GM23248 (cell line): ENCODE measurements around the gene ZBTB20. TPM values are rescaled to one million over a fixed set of nuclear protein-coding genes. Genes with fewer than 3 reads are reported as not detected.

Experiments
- DNase-seq: peaks from one replicate; pipeline ENCODE4 v3.0.0-alpha.2; 2015
- H2AFZ ChIP-seq: fragments of 200-600 bp; sonication (generic); 2 replicates; pipeline ENCODE4 v1.6.1; 2016; ENCODE audit warnings: antibody characterized with exemption
- H3F3A ChIP-seq: fragments of 200-600 bp; sonication (generic); 2 replicates; pipeline ENCODE4 v1.6.1; 2016; ENCODE audit warnings: mild to moderate bottlenecking, antibody characterized with exemption, mixed run types; ENCODE audit not compliant: insufficient read depth
- H3K27ac ChIP-seq: fragments of 200-600 bp; sonication (generic); 2 replicates; pipeline ENCODE4 v1.5.1; 2016; ENCODE audit warnings: mild to moderate bottlenecking
- H3K27me3 ChIP-seq: fragments of 200-600 bp; sonication (generic); replicated peaks from 2 replicates; pipeline ENCODE4 v1.6.1; 2016; ENCODE audit warnings: mild to moderate bottlenecking; ENCODE audit not compliant: insufficient read depth
- H3K36me3 ChIP-seq: fragments of 200-600 bp; sonication (generic); 2 replicates; pipeline ENCODE4 v1.6.1; 2016; ENCODE audit warnings: low read depth, mild to moderate bottlenecking
- H3K4me1 ChIP-seq: fragments of 200-600 bp; sonication (generic); 2 replicates; pipeline ENCODE4 v1.6.1; 2016; ENCODE audit warnings: mild to moderate bottlenecking; ENCODE audit not compliant: insufficient read depth
- H3K4me2 ChIP-seq: fragments of 200-600 bp; sonication (generic); one replicate; pipeline ENCODE4 v1.6.1; 2016; ENCODE audit warnings: mild to moderate bottlenecking; ENCODE audit not compliant: unreplicated experiment
- H3K4me3 ChIP-seq: fragments of 200-600 bp; sonication (generic); 2 replicates; pipeline ENCODE4 v1.5.1; 2016; ENCODE audit warnings: mild to moderate bottlenecking
- H3K79me2 ChIP-seq: fragments of 200-600 bp; sonication (generic); 2 replicates; pipeline ENCODE4 v1.6.1; 2016; ENCODE audit warnings: mild to moderate bottlenecking; ENCODE audit not compliant: insufficient read depth
- H3K9ac ChIP-seq: fragments of 200-600 bp; sonication (generic); 2 replicates; pipeline ENCODE4 v1.6.1; 2016; ENCODE audit warnings: mild to moderate bottlenecking
- H3K9me2 ChIP-seq: fragments of 200-600 bp; sonication (generic); 2 replicates; pipeline ENCODE4 v1.6.1; 2016; ENCODE audit warnings: mixed run types, mild to moderate bottlenecking, moderate library complexity; ENCODE audit not compliant: insufficient read depth
- H3K9me3 ChIP-seq: fragments of 200-600 bp; sonication (generic); one replicate; pipeline ENCODE4 v1.6.1; 2017; ENCODE audit warnings: low read depth
- H4K20me1 ChIP-seq: fragments of 200-600 bp; sonication (generic); 2 replicates; pipeline ENCODE4 v1.6.0; 2016; ENCODE audit not compliant: insufficient read depth
- EZH2 ChIP-seq: fragments of 200-600 bp; sonication (generic); IDR thresholded peaks from 2 replicates; pipeline ENCODE4 v1.6.1; 2018; ENCODE audit warnings: antibody characterized with exemption, mild to moderate bottlenecking; ENCODE audit not compliant: insufficient read depth, poor library complexity, severe bottlenecking
- EZH2phosphoT487 ChIP-seq: fragments of 200-600 bp; sonication (generic); IDR thresholded peaks from 2 replicates; pipeline ENCODE4 v1.6.1; 2018; ENCODE audit warnings: antibody characterized with exemption, moderate library complexity, mild to moderate bottlenecking, low read depth; ENCODE audit not compliant: insufficient read depth
- WGBS, 2 experiments: methylation state at CpG; one replicate each; pipeline ENCODE4 v1.1.6; 2015 to 2017; ENCODE audit warnings: low lambda C conversion rate in 2 of 2, low coverage in 1 of 2; ENCODE audit errors: missing lambda C conversion rate in 2 of 2; 5-methylcytosine and 5-hydroxymethylcytosine counted together
- in situ Hi-C: fragments of 300-500 bp; cut with MboI; formaldehyde crosslinking; loops from 2 replicates; pipeline ENCODE4 v1.15.0; 2020
- polyA plus RNA-seq: library from polyadenylated mRNA; unstranded; fragments of >200 nt; fragmentation: Nextera tagmentation; extraction: Ambion mirVana; gene quantifications from 2 replicates; pipeline ENCODE4 v1.2.1, GENCODE V29; 2016
- total RNA-seq: library from RNA; depleted of rRNA; stranded (reverse); fragments of >200 nt; shearing (Covaris generic); gene quantifications from 2 replicates; pipeline ENCODE4 v1.2.3, GENCODE V29; 2014

Gene ZBTB20
- total and polyA plus RNA-seq, 2 experiments from 2014 or later: 9.2 to 12.2 TPM

DNA sequence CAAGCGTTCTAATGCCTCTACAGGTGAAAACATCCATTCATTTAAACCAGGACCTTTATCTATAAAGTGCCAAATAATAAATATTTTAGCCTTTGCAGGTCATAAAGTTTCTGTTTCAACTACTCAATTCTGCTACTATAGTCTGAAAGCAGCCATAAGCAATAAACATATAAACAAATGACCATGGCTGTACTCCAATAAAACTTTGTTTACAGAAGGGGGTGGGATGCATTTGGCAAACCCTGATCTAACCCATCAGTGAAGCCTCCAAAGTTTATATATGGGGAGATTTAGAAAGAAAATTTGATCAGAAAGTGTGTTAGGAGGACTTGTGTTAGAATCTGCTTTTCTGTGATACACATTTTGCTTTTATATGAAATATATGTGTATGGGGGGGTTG is 161.3 kb downstream of the ZBTB20 start:
- Histone ChIP-seq H3K79me2 (no peaks in the 10 kb centered on the region), H3K9me2 (no peaks in the 10 kb centered on the region), H3K36me3 (no peaks in the 10 kb centered on the region), H3K4me2 (no peak overlapping the region), H4K20me1 (no peaks in the 10 kb centered on the region), H3K9ac (no peak overlapping the region), H3K27me3 (no peaks in the 10 kb centered on the region), H3K27ac (no peak overlapping the region), H3K9me3 (no peaks in the 10 kb centered on the region), H3K4me3 (no peak overlapping the region), H2AFZ (no peak overlapping the region), H3F3A (no peaks in the 10 kb centered on the region), H3K4me1 (no peaks in the 10 kb centered on the region)
- in situ Hi-C loops: no loop called here
- 40 to 42% methylated on average over 1 of the region's 1 CpG for WGBS, 2 experiments
- DNase-seq: no peak
- TF ChIP-seq EZH2 (no peak), EZH2phosphoT487 (no peak)

DNA sequence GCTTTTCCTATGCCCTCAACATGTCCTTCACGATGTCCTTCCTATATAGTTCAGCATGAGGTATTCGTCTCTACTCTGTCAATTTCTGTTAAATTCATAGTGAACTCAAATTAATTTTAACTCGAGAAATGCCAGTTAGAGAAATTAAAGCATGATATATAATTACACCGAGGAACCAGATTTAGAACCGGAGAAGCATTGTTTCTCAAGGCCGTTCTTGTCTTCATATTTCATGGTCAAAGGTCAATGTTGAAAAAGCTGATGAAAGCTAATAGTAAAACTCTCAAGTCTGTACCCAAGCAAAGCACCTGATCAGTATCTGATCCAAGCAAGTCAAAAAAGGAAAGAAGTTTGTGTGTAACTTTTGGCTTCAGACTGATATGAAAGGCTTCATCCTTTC is 163.8 kb downstream of the ZBTB20 start:
- no peak for DNase-seq
- Histone ChIP-seq H3K36me3 (no peaks in the 10 kb centered on the region), H3K9ac (no peak overlapping the region), H3K27ac (no peak overlapping the region), H4K20me1 (no peaks in the 10 kb centered on the region), H3K9me2 (no peaks in the 10 kb centered on the region), H3K9me3 (no peaks in the 10 kb centered on the region), H3K79me2 (no peaks in the 10 kb centered on the region), H3F3A (no peaks in the 10 kb centered on the region), H3K27me3 (no peaks in the 10 kb centered on the region), H3K4me1 (no peaks in the 10 kb centered on the region), H2AFZ (no peak overlapping the region), H3K4me2 (no peak overlapping the region), H3K4me3 (no peak overlapping the region)
- no peak for TF ChIP-seq EZH2
- TF ChIP-seq EZH2phosphoT487: no peak
- in situ Hi-C loops: no loop called here
- WGBS, 2 experiments: 94 to 96% methylated on average over 6 of the region's 6 CpGs

DNA sequence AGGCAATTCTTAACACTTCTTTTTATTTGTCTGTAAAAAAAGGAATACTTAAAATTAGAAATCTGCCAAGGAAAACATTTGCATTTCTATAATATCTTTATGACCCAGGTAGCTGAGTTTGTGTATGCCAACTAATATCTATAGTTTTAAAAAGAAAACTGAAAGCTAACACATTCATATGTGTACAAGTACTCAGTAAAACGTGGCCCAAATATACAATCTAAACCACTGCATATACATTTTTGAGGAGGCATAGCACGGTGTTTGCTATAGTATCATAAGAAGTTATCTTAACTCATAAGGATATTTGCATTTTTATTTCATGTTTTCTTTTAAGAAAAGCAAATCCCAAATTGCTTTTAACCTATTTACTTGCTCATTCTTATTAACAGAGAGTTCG is 172.7 kb downstream of the ZBTB20 start:
- in situ Hi-C loops: no loop called here
- no peaks in the 10 kb centered on the region for H3F3A ChIP-seq
- H3K9ac ChIP-seq: no peak overlapping the region
- no peak for DNase-seq
- no peak overlapping the region for H3K27ac ChIP-seq
- no peaks in the 10 kb centered on the region for H3K27me3 ChIP-seq
- no peaks in the 10 kb centered on the region for H4K20me1 ChIP-seq
- no peaks in the 10 kb centered on the region for H3K4me1 ChIP-seq
- H3K9me3 ChIP-seq: no peaks in the 10 kb centered on the region
- no peak overlapping the region for H2AFZ ChIP-seq
- WGBS, 2 experiments: 93 to 94% methylated on average over 3 of the region's 3 CpGs
- H3K4me3 ChIP-seq: no peak overlapping the region
- H3K79me2 ChIP-seq: no peaks in the 10 kb centered on the region
- no peak overlapping the region for H3K4me2 ChIP-seq
- no peaks in the 10 kb centered on the region for H3K9me2 ChIP-seq
- TF ChIP-seq EZH2phosphoT487 (no peak), EZH2 (no peak)
- no peaks in the 10 kb centered on the region for H3K36me3 ChIP-seq

DNA sequence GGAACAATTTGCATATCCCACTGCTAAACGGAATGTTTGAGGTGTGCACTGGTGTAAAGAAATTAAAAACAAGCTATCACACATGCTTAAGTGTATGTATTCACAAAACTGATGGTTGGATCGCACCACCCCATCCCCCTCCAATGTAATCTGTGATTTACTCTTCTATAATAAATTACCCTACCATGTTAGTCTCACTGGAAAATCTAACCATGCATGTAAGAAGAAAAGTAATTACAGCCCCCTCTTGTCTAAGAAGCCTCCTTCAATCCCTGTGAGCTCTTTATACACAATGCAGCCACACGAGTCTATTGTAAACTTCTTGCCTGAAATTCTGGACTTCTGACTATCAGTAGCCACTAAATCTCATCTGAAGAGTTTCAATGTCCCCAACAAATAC is 173.6 kb downstream of the ZBTB20 start:
- no peaks in the 10 kb centered on the region for H3K4me1 ChIP-seq
- H3K4me3 ChIP-seq: no peak overlapping the region
- no peak overlapping the region for H3K27ac ChIP-seq
- H3K9me3 ChIP-seq: no peaks in the 10 kb centered on the region
- no peaks in the 10 kb centered on the region for H4K20me1 ChIP-seq
- H3K9ac ChIP-seq: no peak overlapping the region
- in situ Hi-C loops: no loop called here
- no peaks in the 10 kb centered on the region for H3K27me3 ChIP-seq
- H3K79me2 ChIP-seq: no peaks in the 10 kb centered on the region
- 95 to 97% methylated on average over 3 of the region's 3 CpGs for WGBS, 2 experiments
- no peak overlapping the region for H2AFZ ChIP-seq
- TF ChIP-seq EZH2 (no peak), EZH2phosphoT487 (no peak)
- no peak for DNase-seq
- H3F3A ChIP-seq: no peaks in the 10 kb centered on the region
- H3K4me2 ChIP-seq: no peak overlapping the region
- no peaks in the 10 kb centered on the region for H3K9me2 ChIP-seq
- H3K36me3 ChIP-seq: no peaks in the 10 kb centered on the region

DNA sequence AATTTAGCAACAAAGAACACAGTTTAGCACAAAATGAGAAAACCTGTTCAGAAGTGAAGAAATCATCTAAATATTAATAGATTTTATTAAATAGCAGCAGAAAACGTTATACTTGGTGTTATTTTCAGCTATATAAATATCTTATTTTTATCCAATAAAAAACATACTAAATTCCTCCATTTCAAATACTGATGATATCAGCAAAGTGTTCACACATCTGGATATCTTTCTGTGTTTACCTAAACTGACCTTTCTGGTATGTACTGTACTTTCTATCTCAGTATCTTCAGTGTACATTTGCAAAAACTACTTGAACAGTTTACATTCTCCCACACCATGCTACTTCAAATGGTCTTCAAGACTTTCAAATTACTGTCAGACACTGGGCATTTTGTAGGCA is 179.9 kb downstream of the ZBTB20 start:
- Histone ChIP-seq H3F3A (no peaks in the 10 kb centered on the region), H3K9me3 (no peaks in the 10 kb centered on the region), H3K4me2 (no peak overlapping the region), H3K9me2 (no peaks in the 10 kb centered on the region), H2AFZ (no peak overlapping the region), H3K4me3 (no peak overlapping the region), H3K27ac (no peak overlapping the region), H3K27me3 (no peaks in the 10 kb centered on the region), H3K9ac (no peak overlapping the region), H3K4me1 (no peaks in the 10 kb centered on the region), H3K36me3 (0 out of 2 replicates have a peak, but pooled peaks cover 4% of the 10 kb centered on the region), H4K20me1 (no peaks in the 10 kb centered on the region), H3K79me2 (no peaks in the 10 kb centered on the region)
- no peak for TF ChIP-seq EZH2phosphoT487
- TF ChIP-seq EZH2: no peak
- in situ Hi-C loops: no loop called here
- DNase-seq: no peak
- 3 to 6% methylated on average over 1 of the region's 1 CpG for WGBS, 2 experiments
